Keratinocyte (primary cell): ENCODE measurements around the gene LARGE1. TPM values are rescaled to one million over a fixed set of nuclear protein-coding genes. Genes with fewer than 3 reads are reported as not detected.

Experiments
- DNase-seq: peaks from one replicate; pipeline ENCODE4 v3.0.0-alpha.2; 2011; ENCODE audit warnings: low read depth, missing footprints, low spot score
- FAIRE-seq: peaks from 2 replicates; lab custom pipeline; 2011; peaks lifted over from hg19 to GRCh38; lab: Jason Lieb, UNC
- H2AFZ ChIP-seq: 2 replicates; pipeline ENCODE4 v1.6.0; 2012; ENCODE audit warnings: low read length, control low read depth, inconsistent platforms; ENCODE audit not compliant: control insufficient read depth
- H3K27ac ChIP-seq: 2 replicates; pipeline ENCODE4 v1.5.1; 2011; ENCODE audit warnings: low read length; ENCODE audit not compliant: control insufficient read depth, insufficient read depth
- H3K27me3 ChIP-seq: 3 replicates; pipeline ENCODE4 v1.6.0; 2011; ENCODE audit warnings: low read length; ENCODE audit not compliant: control insufficient read depth, insufficient read depth; ENCODE audit errors: extremely low read depth
- H3K36me3 ChIP-seq, 2 experiments: 2 replicates in 1 of 2; 3 replicates in 1 of 2; pipeline ENCODE4 v1.5.1; 2011; ENCODE audit warnings: low read length in 2 of 2, mild to moderate bottlenecking in 1 of 2; ENCODE audit not compliant: control insufficient read depth in 2 of 2, insufficient read depth in 2 of 2; ENCODE audit errors: extremely low read depth in 1 of 2
- H3K4me1 ChIP-seq: 3 replicates; pipeline ENCODE4 v1.5.1; 2011; ENCODE audit warnings: low read length; ENCODE audit not compliant: control insufficient read depth, insufficient read depth; ENCODE audit errors: extremely low read depth
- H3K4me2 ChIP-seq: 3 replicates; pipeline ENCODE4 v1.6.0; 2011; ENCODE audit warnings: low read depth, low read length; ENCODE audit not compliant: control insufficient read depth, insufficient read depth; ENCODE audit errors: extremely low read depth
- H3K4me3 ChIP-seq, 3 experiments: fragments of 200-600 bp in 1 of 3; sonication (generic) in 1 of 3; 2 replicates in 2 of 3; 3 replicates in 1 of 3; pipeline ENCODE4 v1.5.1; 2011 to 2016; ENCODE audit warnings: low read length in 3 of 3, mild to moderate bottlenecking in 3 of 3, control low read depth in 2 of 3, inconsistent platforms in 1 of 3, low read depth in 1 of 3, mixed read lengths in 1 of 3, mixed run types in 1 of 3, moderate library complexity in 1 of 3; ENCODE audit not compliant: control insufficient read depth in 2 of 3, insufficient read depth in 2 of 3; ENCODE audit errors: extremely low read depth in 1 of 3
- H3K79me2 ChIP-seq: 2 replicates; pipeline ENCODE4 v1.6.0; 2012; ENCODE audit warnings: low read length; ENCODE audit not compliant: control insufficient read depth, insufficient read depth
- H3K9ac ChIP-seq: 3 replicates; pipeline ENCODE4 v1.6.0; 2011; ENCODE audit warnings: low read length; ENCODE audit not compliant: control insufficient read depth, insufficient read depth; ENCODE audit errors: extremely low read depth
- H3K9me1 ChIP-seq: 3 replicates; pipeline ENCODE4 v1.6.0; 2011; ENCODE audit warnings: low read length; ENCODE audit not compliant: control insufficient read depth, insufficient read depth; ENCODE audit errors: extremely low read depth
- H3K9me3 ChIP-seq: 2 replicates; pipeline ENCODE4 v1.5.1; 2012; ENCODE audit warnings: low read depth, low read length; ENCODE audit not compliant: control insufficient read depth
- H4K20me1 ChIP-seq: 3 replicates; pipeline ENCODE4 v1.6.0; 2011; ENCODE audit warnings: low read length; ENCODE audit not compliant: control insufficient read depth, insufficient read depth; ENCODE audit errors: extremely low read depth
- CTCF ChIP-seq, 3 experiments: IDR thresholded peaks in 1 of 3; conservative IDR thresholded peaks in 1 of 3; optimal IDR thresholded peaks in 1 of 3; 2 replicates in 2 of 3; 3 replicates in 1 of 3; pipeline versions ENCODE3 to v1.5.1; 2011; ENCODE audit warnings: low read length in 3 of 3, mild to moderate bottlenecking in 3 of 3, moderate library complexity in 2 of 3, control low read depth in 1 of 3, inconsistent platforms in 1 of 3; ENCODE audit not compliant: insufficient read depth in 2 of 3; ENCODE audit errors: extremely low read depth in 1 of 3
- EZH2 ChIP-seq: IDR thresholded peaks from one replicate; pipeline ENCODE4 v1.6.1; 2012; ENCODE audit warnings: inconsistent platforms, mild to moderate bottlenecking, low read length, moderate library complexity
- dilution Hi-C: fragments of 300-500 bp; cut with MboI; formaldehyde crosslinking; loops from one replicate; pipeline ENCODE4 v1.7.0; 2020; ENCODE audit warnings: low sequenced_read_pairs; ENCODE audit not compliant: extremely low pct_ligation_motif_present
- polyA plus RNA-seq, 5 experiments: library from polyadenylated mRNA; depleted of rRNA in 3 of 5; stranded (reverse) in 3 of 5; stranded (forward) in 1 of 5; unstranded in 1 of 5; fragments of >200 nt; gene quantifications; 1 replicate in 1 of 5; 2 replicates in 3 of 5; 3 replicates in 1 of 5; pipeline versions ENCODE4 v1.2.1 to v1.2.3, GENCODE V29; 2011 to 2012; ENCODE audit warnings: missing spikeins in 2 of 5, low read depth in 1 of 5, low replicate concordance in 1 of 5

LARGE1 gene
- polyA plus RNA-seq, 1 donor (not counting 4 experiments of a cell fraction or from before 2014, with no cell fraction given): 4.5 TPM

- FAIRE-seq (no peak), DNase-seq (no peak)
- no peaks in the 10 kb centered on the region for H3K36me3 ChIP-seq
- dilution Hi-C loops: no loop called here
- H3K4me3 ChIP-seq: no peak overlapping the region
- H3K27me3 ChIP-seq: no peaks in the 10 kb centered on the region
- no peak for TF ChIP-seq EZH2
- TF ChIP-seq CTCF (optimal IDR thresholded peaks at IDR 0.05 in 1 of 3, IDR thresholded peaks at IDR 0.05 in 1 of 3, conservative IDR thresholded peaks at IDR 0.05 in 1 of 3; ENCODE audit: extremely low read depth in 1 of 3, insufficient read depth in 2 of 3, low read length in 3 of 3): no peak
- no peaks in the 10 kb centered on the region for H3K9me3 ChIP-seq
- H3K9ac ChIP-seq: no peak overlapping the region
- H3K27ac ChIP-seq: no peak overlapping the region
- H4K20me1 ChIP-seq: no peaks in the 10 kb centered on the region
- H3K79me2 ChIP-seq: no peaks in the 10 kb centered on the region
- no peaks in the 10 kb centered on the region for H3K4me1 ChIP-seq
- no peak overlapping the region for H2AFZ ChIP-seq
- no peak overlapping the region for H3K4me2 ChIP-seq
- H3K9me1 ChIP-seq: no peaks in the 10 kb centered on the region
Observed at GRCh38 chr22:33572086-33572485, 348.2 kb downstream of the LARGE1 start.

- TF ChIP-seq EZH2: no peak
- no peaks in the 10 kb centered on the region for H3K79me2 ChIP-seq
- dilution Hi-C loops: no loop called here
- no peak overlapping the region for H3K4me2 ChIP-seq
- H3K9me3 ChIP-seq: no peaks in the 10 kb centered on the region
- H3K4me3 ChIP-seq: no peak overlapping the region
- H3K27me3 ChIP-seq: no peaks in the 10 kb centered on the region
- no peak overlapping the region for H2AFZ ChIP-seq
- no peak for FAIRE-seq
- no peak overlapping the region for H3K27ac ChIP-seq
- H3K9me1 ChIP-seq: no peaks in the 10 kb centered on the region
- no peaks in the 10 kb centered on the region for H3K36me3 ChIP-seq
- no peaks in the 10 kb centered on the region for H4K20me1 ChIP-seq
- H3K9ac ChIP-seq: no peak overlapping the region
- no peaks in the 10 kb centered on the region for H3K4me1 ChIP-seq
- DNase-seq: no peak
Observed at GRCh38 chr22:33570110-33570509, 350.2 kb downstream of the LARGE1 start.

- no peaks in the 10 kb centered on the region for H4K20me1 ChIP-seq
- TF ChIP-seq EZH2: no peak
- TF ChIP-seq CTCF (optimal IDR thresholded peaks at IDR 0.05 in 1 of 3, IDR thresholded peaks at IDR 0.05 in 1 of 3, conservative IDR thresholded peaks at IDR 0.05 in 1 of 3; ENCODE audit: extremely low read depth in 1 of 3, insufficient read depth in 2 of 3, low read length in 3 of 3): no peak
- no peak for FAIRE-seq
- no peaks in the 10 kb centered on the region for H3K9me3 ChIP-seq
- dilution Hi-C loops: no loop called here
- no peaks in the 10 kb centered on the region for H3K79me2 ChIP-seq
- H3K4me1 ChIP-seq: no peaks in the 10 kb centered on the region
- H3K27me3 ChIP-seq: no peaks in the 10 kb centered on the region
- H2AFZ ChIP-seq: no peak overlapping the region
- H3K36me3 ChIP-seq: no peaks in the 10 kb centered on the region
- no peak overlapping the region for H3K4me3 ChIP-seq
- H3K9ac ChIP-seq: no peak overlapping the region
- no peaks in the 10 kb centered on the region for H3K9me1 ChIP-seq
- H3K4me2 ChIP-seq: no peak overlapping the region
- DNase-seq: no peak
- H3K27ac ChIP-seq: no peak overlapping the region
Observed at GRCh38 chr22:33569559-33569958, 350.7 kb downstream of the LARGE1 start.
